Measurements from ENCODE around the gene SYTL1.

SYTL1 gene

DNA sequence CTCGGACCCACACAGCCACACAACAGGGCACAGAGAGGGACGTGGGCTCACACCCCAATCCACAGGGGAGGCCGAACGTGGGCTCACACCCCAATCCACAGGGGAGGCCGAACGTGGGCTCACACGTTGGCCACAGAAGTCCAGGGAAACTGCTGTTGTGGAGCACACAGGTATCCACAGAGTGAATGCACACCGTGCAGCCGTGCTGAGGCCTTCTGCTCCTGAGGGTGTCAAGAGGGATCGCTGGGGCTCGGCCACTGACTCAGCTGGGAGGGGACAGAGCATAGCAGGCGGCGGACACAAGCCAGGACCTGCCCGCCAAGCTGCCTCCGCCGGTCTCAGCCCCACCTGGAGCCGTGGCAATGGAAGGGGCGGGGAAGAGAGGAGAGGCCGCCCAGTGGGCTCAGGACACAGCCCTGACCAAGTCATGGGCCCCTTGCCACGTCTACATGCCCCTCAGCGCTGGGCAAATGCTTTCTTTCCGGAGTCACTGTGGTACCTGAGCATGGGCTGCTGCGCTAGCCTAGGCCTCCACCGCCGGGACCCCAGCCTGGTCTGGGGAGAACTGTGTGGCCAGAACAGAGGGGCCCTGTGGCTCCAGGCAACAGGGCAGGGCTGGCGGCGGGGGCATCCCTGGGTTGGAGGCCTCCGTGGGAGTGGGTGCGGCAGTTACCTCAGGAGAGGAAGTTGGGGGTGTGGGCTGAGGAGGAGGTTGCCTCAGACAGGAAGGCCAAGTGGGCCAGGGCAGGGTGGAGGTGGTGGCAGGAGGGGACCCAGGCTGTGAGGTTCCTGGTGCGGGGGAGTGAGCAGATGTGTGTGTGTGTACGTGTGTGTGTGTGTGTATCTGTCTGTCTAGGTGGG lies 1.2 kb downstream of the SYTL1 start:
- H3K4me3 ChIP-seq (ENCODE audit: low read length) = peak overlapping the region; percentile 85
- peak; percentile 80 for DNase-seq (ENCODE audit: low read depth, low spot score)

DNA sequence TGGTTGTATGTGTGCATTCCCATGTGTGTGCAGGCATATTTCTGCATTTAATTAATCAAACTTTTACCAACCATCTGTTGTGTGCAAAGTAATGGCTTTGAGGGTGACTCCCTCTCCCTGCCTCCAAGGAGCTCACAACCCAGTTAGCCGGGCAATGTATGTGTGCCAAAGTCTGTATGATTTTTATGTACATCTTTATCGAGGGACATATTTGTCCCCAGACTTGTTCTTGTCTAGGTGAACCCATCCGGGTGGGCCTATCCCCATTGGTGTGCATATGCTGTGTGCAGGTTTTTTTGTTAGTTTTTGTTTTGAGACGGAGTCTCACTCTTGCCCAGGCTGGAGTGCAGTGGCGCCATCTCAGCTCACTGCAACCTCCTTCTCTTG lies 1.8 kb downstream of the SYTL1 start:
- no peak for DNase-seq (ENCODE audit: low read depth, low spot score)
- peak overlapping the region; percentile 85 for H3K4me3 ChIP-seq (ENCODE audit: low read length)

DNA sequence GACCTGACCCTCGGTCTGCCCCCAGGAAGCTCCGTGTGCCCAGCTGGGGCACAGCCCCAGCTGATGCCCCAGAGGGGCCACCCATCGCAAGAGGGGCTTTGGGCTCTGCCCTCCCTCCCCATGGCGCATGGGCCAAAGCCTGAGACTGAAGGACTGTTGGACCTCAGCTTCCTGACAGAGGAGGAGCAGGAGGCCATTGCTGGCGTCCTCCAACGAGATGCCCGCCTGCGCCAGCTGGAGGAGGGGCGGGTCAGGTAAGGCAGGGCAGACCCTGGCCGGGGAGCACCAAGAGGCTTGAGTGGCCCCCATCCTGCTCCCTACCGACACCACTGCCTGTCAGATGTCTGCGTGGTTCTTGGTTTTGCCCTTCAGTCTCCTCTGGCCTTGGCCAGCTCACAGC lies 3.5 kb downstream of the SYTL1 start:
- DNase-seq (ENCODE audit: low read depth, low spot score) = no peak
- no peak overlapping the region for H3K4me3 ChIP-seq (ENCODE audit: low read length)

DNA sequence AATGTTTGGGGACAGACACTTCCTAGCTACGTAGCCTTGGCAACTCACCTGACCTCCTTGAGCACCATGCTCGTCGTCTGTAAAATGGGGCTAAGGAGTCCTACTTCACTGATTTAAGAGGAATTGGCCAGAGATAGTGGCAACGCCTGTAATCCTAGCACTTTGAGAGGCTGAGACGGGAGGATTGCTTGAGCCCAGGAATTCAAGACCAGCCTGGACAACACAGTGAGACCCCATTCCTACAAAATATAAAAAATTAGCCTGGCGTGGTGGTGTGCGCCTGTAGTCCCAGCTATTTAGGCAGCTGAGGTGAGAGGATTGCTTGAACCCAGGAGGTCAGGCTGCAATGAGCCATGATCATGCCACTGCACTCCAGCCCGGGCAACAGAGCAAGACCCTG lies 4.5 kb downstream of the SYTL1 start:
- DNase-seq (ENCODE audit: low read depth, low spot score) = no peak
- H3K4me3 ChIP-seq (ENCODE audit: low read length) = no peak overlapping the region

DNA sequence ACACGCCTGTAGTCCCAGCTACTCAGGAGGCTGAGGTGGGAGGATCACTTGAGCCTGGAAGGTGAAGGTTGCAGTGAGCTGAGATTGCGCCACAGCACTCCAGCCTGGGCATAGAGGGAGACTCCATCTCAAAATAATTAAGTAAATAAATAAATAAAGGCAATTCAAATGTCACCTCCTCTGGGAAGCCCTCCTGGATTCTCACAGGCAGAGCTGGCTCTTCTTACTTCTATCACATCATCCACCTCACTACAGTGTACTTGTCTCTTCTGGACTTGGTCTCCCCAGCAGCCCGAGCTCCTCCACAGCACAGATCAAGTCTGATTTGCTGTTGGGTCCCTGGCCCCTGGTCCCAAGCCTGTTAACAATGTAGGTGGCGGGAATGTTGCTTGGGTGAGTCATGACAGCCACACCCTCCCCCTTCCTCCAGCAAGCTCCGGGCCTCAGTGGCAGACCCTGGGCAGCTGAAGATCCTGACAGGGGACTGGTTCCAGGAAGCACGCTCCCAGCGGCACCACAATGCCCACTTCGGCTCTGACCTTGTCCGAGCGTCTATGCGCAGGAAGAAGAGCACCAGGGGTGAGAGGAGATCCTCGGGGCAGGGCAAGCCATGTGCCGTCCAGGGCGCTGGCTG lies 5.3 kb downstream of the SYTL1 start:
- no peak overlapping the region for H3K4me3 ChIP-seq (ENCODE audit: low read length)
- DNase-seq (ENCODE audit: low read depth, low spot score) = no peak

DNA sequence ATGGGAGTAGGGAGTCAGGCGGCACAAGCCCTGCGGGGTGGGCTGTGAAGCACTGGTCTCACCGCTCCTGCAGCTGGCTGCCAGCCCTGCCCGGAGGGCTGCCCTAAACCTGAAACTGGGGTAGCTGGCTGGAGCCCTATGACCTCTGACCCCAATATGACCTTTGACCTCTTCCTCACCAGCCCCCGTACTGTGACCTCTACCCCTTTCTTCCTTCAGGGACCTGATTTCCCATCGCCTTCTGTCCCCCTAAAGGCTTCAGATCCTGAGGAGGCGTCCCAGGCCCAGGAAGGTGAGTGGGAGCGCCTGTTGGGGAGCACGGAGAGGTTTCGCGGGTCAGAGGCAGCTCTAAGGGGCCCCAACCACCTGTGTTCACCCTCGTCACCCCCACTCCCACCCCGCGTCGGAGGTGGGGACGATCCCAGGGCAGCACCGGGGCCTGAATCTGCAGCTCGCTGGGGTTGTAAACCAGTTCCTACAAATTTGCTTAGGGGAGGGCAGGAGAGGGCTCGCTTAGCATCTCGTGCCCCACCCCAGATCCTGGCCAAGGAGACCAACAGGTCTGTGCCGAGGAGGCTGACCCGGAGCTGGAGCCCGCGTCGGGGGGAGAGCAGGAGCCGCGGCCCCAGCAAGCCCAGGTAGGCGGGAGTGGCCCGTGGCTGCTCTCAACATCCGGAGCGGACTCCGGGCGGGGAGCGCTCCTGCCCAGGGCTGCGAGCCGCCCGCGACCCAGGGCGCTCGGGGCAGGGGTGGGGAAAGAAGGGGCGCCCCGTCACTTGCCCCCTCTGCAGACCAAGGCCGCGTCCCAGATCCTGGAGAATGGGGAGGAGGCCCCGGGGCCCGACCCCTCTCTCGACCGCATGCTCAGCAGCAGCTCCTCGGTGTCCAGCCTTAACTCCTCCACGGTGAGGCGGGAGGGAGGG lies 7.3 kb downstream of the SYTL1 start:
- no peak for DNase-seq (ENCODE audit: low read depth, low spot score)
- no peak overlapping the region for H3K4me3 ChIP-seq (ENCODE audit: low read length)

DNA sequence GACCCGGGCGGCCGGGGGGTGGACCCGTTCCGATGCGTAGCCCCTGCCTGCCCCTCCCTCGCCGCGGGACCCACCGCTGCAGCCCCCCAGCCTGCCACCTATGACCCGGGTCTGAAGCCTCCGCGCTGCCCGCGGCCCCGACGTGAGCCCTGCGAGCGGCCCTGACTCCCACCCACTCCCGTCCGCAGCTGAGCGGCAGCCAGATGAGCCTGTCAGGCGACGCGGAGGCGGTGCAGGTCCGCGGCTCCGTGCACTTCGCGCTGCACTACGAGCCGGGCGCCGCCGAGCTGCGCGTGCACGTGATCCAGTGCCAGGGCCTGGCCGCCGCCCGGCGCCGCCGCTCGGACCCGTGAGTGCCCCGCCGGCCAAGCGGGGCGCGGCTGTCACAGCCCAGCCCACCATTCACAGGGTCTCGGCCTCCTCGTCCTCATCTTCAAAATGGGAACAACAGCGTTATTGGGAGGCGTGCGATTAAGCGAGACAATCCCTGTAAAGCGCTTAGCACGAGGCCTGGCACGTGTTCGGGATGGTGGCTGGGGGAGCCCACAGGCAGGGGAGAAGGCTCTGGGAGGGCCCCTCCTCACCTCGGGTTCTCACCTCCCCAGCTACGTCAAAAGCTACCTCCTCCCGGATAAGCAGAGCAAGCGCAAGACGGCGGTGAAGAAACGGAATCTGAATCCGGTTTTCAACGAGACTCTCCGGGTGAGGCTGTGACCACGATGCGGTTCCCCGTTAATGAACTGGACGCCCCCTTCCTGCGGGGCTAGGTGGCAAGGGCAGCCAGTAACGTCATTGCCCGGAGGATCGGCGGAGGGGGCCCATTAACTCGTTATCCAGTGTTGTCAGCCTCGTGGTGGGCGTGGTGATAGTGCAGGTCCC lies 8.2 kb downstream of the SYTL1 start:
- no peak overlapping the region for H3K4me3 ChIP-seq (ENCODE audit: low read length)
- no peak for DNase-seq (ENCODE audit: low read depth, low spot score)

DNA sequence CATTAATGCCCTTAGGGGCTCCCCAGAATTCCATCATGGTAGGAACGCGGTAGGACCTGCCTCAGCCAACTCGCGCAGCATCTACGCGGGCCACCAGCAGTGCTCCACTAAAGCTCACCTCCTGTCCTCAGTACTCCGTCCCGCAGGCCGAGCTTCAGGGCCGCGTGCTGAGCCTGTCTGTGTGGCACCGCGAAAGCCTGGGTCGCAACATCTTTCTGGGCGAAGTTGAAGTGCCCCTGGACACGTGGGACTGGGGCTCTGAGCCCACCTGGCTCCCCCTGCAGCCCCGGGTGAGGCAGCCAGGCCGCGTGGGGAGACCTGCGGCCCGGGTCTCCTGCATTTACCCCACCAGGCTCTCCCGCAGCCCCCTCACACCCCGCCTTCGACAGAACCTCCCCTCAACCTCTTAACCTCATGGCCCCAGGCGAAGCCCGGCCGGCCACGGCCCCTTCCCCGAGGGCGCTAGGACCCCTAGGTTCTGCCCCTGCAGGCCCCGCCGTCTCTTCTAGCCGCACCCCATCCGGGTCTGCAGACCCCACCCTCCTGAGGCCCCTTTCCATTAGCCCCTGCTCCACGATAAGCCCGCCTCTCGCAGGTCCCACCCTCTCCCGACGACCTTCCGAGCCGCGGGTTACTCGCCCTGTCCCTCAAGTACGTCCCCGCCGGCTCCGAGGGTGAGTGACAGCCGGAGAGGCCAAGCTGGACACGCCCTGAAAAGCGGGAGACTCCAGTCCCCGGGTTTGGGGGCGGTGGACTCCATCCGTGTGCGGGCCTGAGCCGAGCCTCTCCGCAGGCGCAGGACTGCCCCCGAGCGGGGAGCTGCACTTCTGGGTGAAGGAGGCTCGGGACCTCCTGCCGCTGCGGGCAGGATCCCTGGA lies 9.1 kb downstream of the SYTL1 start:
- DNase-seq (ENCODE audit: low read depth, low spot score) = no peak
- no peak overlapping the region for H3K4me3 ChIP-seq (ENCODE audit: low read length)

DNA sequence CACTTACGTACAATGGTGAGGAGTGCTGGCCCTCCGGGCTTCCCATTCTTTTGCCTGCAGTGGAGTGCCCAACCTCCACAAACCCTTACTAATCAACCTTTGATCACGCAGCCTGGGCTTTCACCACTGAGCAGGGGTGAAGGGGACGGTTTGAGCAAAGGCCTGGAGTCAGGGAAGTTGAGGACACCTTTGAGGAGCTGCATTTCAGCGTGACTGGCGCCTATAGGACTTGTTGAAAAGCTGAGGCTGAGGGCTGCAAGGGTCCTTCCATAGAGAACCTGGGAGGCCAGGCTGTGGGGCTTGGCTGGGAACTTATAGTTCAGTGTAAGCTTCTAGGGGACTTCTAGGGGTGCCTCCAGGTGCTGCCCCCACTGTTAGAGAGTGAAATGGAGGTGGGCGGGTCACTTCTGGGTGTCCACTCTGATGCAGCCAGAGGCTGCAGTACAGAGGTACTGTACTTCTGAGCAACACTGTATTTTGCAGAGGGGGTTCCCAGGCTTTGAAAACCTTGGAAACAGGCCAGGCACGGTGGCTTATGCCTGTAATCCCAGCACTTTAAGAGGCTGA lies 9.8 kb downstream of the SYTL1 start:
- no peak for DNase-seq (ENCODE audit: low read depth, low spot score)
- H3K4me3 ChIP-seq (ENCODE audit: low read length) = no peak overlapping the region

DNA sequence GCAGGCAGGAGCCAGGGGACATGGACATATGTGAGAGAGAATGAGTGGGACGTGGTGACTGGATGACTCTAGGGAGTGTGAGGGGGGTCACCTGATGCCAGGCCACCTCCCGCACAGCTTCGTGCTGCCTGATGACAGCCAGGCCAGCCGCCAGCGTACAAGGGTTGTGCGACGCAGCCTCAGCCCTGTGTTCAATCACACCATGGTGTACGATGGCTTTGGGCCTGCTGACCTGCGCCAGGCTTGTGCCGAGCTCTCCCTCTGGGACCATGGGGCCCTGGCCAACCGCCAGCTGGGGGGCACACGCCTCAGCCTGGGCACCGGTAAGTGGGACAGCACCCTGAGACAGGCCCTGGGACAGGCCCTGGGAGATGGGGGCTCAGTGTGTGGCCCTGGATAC lies 11.3 kb downstream of the SYTL1 start:
- H3K4me3 ChIP-seq (ENCODE audit: low read length) = no peak overlapping the region
- no peak for DNase-seq (ENCODE audit: low read depth, low spot score)

DNA sequence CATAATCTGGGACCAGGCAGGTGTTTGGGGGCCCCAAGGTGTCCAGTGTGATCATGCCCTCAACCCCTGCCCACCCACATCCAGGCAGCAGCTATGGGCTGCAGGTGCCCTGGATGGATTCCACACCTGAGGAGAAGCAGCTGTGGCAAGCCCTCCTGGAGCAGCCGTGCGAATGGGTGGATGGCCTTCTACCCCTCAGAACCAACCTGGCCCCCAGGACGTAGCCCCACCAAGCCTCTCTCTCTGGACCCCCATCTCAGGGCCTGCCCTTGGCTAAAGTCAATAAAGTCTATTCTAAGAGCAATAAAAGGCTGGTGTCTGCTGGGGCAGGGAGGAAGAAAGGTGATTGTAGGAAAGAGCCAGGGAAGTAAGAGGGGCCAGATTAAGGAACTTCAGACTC lies 11.8 kb downstream of the SYTL1 start:
- DNase-seq (ENCODE audit: low read depth, low spot score) = no peak

DNA sequence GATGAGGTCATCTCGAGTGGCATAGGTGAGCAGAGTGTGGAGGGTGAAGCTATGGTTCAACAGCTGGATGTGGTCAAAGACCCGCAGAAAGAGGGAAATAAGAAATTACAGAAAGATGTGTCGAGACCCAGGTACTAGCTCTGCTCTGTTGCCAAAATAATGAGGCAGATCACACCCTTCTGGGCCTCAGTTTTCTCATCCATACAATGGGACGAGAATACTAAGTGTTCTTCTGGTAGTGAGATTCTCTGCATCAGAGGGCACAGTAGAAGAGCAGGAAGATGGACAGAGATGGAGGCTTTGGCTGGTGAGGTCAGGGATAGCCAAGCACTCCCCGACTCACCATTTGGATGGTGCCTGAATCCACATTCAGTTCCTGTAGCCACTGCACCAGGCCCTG lies 13.9 kb downstream of the SYTL1 start:
- no peak for DNase-seq (ENCODE audit: low read depth, low spot score)
- no peak overlapping the region for H3K4me3 ChIP-seq (ENCODE audit: low read length)

More for the DNA sequence above, 11.8 kb downstream of the SYTL1 start:
- H3K4me3 ChIP-seq (ENCODE audit: low read length) = no peak overlapping the region

DNA sequence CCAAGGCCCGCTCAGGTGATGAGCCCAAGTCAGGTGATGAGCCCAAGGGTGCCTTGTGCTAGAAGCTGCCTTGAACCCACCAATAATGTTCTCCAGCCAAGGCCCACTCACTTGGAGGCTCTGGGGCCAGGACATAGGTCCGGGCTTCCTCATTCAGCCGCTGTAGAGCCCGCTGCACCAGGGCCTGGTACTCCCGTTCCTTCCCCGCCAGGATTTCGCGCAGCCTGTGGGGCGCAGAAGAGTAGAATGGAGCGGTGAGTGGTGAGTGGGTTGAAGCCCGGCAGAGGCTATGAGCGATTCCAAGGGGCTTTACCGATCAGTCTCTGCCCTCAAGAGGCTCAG lies 14.4 kb downstream of the SYTL1 start:
- no peak for DNase-seq (ENCODE audit: low read depth, low spot score)
- H3K4me3 ChIP-seq (ENCODE audit: low read length) = no peak overlapping the region

DNA sequence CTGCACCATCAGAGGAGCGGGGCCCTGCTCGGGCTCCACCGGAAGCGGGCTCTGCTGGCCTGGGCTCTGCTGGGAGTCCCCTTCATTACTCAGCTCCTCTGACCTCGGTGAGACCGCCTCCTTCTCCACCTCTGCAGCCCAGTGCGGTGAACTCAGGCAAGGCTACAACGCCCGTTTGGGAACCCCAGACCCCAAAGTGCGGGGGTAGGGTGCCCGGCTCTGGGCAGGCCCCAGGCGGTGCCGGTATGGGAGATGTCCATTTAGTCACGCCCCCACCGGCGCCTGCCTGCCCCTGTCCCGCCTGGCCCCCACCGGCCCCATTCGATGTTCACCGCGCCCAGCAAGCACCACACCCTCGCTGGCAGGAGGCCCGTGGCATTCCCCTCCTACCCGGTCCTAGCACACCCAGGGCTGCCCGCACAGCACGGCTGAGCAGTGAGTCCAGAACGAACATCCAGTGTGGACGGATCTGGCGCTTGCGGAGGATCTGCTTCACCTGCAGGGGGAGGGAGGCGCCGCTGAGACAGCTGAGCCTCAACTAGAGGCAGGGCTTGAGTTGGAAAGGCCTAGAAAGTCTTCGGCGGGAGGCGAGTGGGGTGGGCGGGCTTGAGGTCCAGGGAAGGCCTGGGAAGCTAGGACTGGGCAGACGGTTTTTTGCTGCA lies 14.9 kb downstream of the SYTL1 start:
- H3K4me3 ChIP-seq (ENCODE audit: low read length) = no peak overlapping the region
- DNase-seq (ENCODE audit: low read depth, low spot score) = no peak

DNA sequence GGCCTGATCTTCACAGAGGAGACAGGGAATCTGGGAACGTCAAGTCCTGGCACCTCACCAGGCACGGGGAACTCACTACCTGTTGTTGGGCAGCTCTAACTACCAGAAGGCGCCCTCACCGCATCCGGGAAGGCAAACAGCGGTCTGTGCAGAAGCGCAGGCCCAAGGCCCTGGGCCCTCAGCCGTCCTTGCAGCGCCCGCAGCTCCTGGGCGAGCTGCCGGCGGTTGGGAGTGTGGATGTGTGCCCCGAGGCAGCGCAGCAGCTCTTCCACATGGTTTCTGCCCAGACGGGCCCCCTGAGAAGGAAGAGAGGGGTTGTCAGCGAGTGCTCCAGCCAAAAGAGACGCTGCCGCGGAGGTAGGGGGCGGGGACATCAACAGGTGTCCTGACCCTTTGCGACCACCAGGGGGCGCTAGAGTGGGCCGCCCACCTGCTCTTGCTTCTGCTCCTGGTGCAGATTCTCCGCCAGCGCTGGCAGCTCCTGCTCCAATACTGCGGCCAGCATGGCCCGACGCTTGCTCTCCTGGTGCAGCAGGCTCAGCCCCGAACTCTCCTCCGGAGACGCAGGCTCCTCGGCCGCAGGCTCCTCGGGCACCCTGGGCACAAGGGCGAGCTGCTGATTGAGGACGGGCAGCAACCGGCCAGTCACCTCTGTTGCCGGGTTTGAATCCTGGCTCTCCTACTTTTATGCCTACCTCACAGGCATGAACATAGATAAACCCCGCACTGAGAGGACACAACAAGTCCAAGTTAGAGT lies 15.6 kb downstream of the SYTL1 start:
- peak; percentile 56 for DNase-seq (ENCODE audit: low read depth, low spot score)
- H3K4me3 ChIP-seq (ENCODE audit: low read length) = peak overlapping the region; percentile 41

DNA sequence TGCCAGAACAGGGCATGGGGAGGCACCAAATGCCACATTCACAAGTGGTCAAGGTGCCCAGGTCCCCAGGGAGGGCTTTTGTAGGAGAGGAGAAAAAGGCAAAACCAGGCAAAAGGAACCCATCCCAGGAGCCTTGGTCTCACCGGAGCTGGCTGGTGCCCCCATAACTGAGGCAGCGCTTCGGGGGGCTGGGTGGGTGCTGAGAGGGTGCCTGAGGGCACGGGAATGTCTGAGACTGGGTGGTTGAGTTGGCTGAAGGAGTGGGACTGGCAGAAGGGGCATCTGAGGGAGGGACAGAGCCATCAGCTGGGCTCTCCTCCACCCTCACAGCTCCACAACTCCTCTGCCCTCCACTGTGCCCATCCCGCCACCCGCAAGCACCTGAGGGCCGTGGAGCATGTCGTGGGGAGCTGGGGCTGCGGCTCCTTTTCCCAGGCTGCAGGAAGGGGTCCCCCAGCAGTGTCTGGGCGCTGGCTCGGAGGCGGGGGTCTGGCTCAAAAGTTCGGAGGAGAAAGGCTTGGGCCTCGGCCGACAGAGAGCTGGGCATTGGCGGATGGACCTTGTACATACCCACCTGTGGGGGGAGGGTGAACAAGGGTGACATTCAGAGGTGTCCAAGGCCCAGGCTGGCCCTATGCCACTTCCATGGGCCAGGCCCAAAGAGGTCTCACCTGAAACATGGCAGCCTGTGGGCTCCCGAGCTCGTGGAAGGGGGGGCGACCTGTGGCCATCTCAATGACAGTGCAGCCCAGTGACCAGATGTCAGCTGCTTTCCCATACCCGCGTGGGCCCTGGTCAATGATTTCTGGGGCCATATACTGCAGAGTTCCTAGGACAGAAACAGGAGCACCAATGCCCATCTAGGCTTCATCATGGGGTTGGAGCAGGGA lies 16.5 kb downstream of the SYTL1 start:
- no peak overlapping the region for H3K4me3 ChIP-seq (ENCODE audit: low read length)
- DNase-seq (ENCODE audit: low read depth, low spot score) = no peak
